ENCODE results near the gene JDP2. TPM values are rescaled to one million over a fixed set of nuclear protein-coding genes. Genes with fewer than 3 reads are reported as not detected.
A peak's percentile ranks its signal among the peaks of the same experiment; 100 is the strongest.
"Not testable (repeated sequence)": the region's sequence is repeated elsewhere in the genome, so short reads cannot be mapped to it uniquely, and the experiment has no call there.

JDP2 gene
- 59.2 TPM for total RNA-seq
- long read RNA-seq, transcript JDP2-206 (4 exons, 631 nt): major isoform, 46 of 73 reads
- long read RNA-seq, partial matches to known transcripts: 11 of 73 reads
- long read RNA-seq, other reads (novel, unspliced or antisense): 14 of 73 reads

- DNase-seq (peak; percentile 97), ATAC-seq (peak; percentile 94 to 96)
- Histone ChIP-seq H3K27me3 (ENCODE audit: low read depth) (no peaks in the 10 kb centered on the region), H3K4me3 (peak within 1 kb of the TSS; percentile 69), H3K9me3 (no peaks in the 10 kb centered on the region), H3K27ac (peak within 1 kb of the TSS; percentile 92), H3K4me1 (peaks cover 46% of the 10 kb centered on the region), H3K36me3 (peaks cover 11% of the 10 kb centered on the region)
- TF ChIP-seq CTCF (IDR thresholded peaks at IDR 0.05): peak; percentile 5
- intact Hi-C loops (cut with DNase I): no loop called here
Observed at GRCh38 chr14:75427482-75428229, at the start of gene JDP2. Gene JDP2 (plus strand): TSS chr14:75428022. CDS start chr14:75437921, 9,899 bp downstream.

- no peak for DNase-seq
- H3K27ac ChIP-seq: no peak overlapping the region
- no peaks in the 10 kb centered on the region for H3K27me3 ChIP-seq (ENCODE audit: low read depth)
- TF ChIP-seq CTCF (IDR thresholded peaks at IDR 0.05): no peak
- ATAC-seq: no peak
- H3K36me3 ChIP-seq: no peaks in the 10 kb centered on the region
- intact Hi-C loops (cut with DNase I): no loop called here
- no peak overlapping the region for H3K4me3 ChIP-seq
- H3K9me3 ChIP-seq: no peaks in the 10 kb centered on the region
- H3K4me1 ChIP-seq: no peaks in the 10 kb centered on the region
Observed at GRCh38 chr14:75379246-75379929, 48.4 kb upstream of the JDP2 start.

- Histone ChIP-seq H3K4me1 (no peaks in the 10 kb centered on the region), H3K4me3 (no peak overlapping the region), H3K9me3 (no peaks in the 10 kb centered on the region), H3K27ac (no peak overlapping the region), H3K27me3 (ENCODE audit: low read depth) (no peaks in the 10 kb centered on the region), H3K36me3 (no peaks in the 10 kb centered on the region)
- TF ChIP-seq CTCF (IDR thresholded peaks at IDR 0.05): no peak
- DNase-seq (no peak), ATAC-seq (no peak)
- intact Hi-C loops (cut with DNase I): no loop called here
Observed at GRCh38 chr14:75379930-75380270, 47.9 kb upstream of the JDP2 start.

GRCh38 chr14:75380656-75381055 is 47.2 kb upstream of the JDP2 start:
- Histone ChIP-seq H3K36me3 (no peaks in the 10 kb centered on the region), H3K4me3 (no peak overlapping the region), H3K27me3 (ENCODE audit: low read depth) (no peaks in the 10 kb centered on the region), H3K4me1 (no peaks in the 10 kb centered on the region), H3K9me3 (no peaks in the 10 kb centered on the region), H3K27ac (no peak overlapping the region)
- TF ChIP-seq CTCF (IDR thresholded peaks at IDR 0.05): no peak
- no peak for ATAC-seq
- no peak for DNase-seq
- intact Hi-C loops (cut with DNase I): no loop called here

GRCh38 chr14:75381642-75382041 is 46.2 kb upstream of the JDP2 start:
- H3K27ac ChIP-seq: no peak overlapping the region
- H3K9me3 ChIP-seq: no peaks in the 10 kb centered on the region
- no peak for TF ChIP-seq CTCF (IDR thresholded peaks at IDR 0.05)
- ATAC-seq: no peak
- no peaks in the 10 kb centered on the region for H3K27me3 ChIP-seq (ENCODE audit: low read depth)
- no peak for DNase-seq
- H3K4me1 ChIP-seq: no peaks in the 10 kb centered on the region
- intact Hi-C loops (cut with DNase I): no loop called here
- H3K36me3 ChIP-seq: no peaks in the 10 kb centered on the region
- no peak overlapping the region for H3K4me3 ChIP-seq

GRCh38 chr14:75383219-75383618 is 44.6 kb upstream of the JDP2 start:
- H3K4me3 ChIP-seq; H3K9me3 ChIP-seq; H3K27ac ChIP-seq; H3K36me3 ChIP-seq; H3K4me1 ChIP-seq; intact Hi-C loops (cut with DNase I); ATAC-seq; DNase-seq; H3K27me3 ChIP-seq (ENCODE audit: low read depth): not testable (repeated sequence)

Data from lower lobe of right lung (tissue), 2 donors.